Prostate gland (tissue), 2 donors: ENCODE data around the gene SPECC1.

Source experiments
- CTCF ChIP-seq, 4 experiments: fragments of 200-600 bp in 2 of 4; fragments of 450-650 bp in 2 of 4; sonication (generic) in 2 of 4; IDR thresholded peaks; 1 replicate in 3 of 4; 2 replicates in 1 of 4; pipeline ENCODE4 v1.5.1; 2016 to 2019; ENCODE audit warnings: antibody characterized with exemption in 4 of 4, mild to moderate bottlenecking in 2 of 4, moderate library complexity in 2 of 4
- POLR2A ChIP-seq: fragments of 450-650 bp; IDR thresholded peaks from one replicate; pipeline ENCODE4 v1.6.1; 2016; ENCODE audit warnings: antibody characterized with exemption, mild to moderate bottlenecking
- POLR2AphosphoS5 ChIP-seq: sonication (generic); formaldehyde crosslinking; IDR thresholded peaks from one replicate; pipeline ENCODE4 v1.6.1; 2017; ENCODE audit warnings: antibody characterized with exemption

GRCh38 chr17:20145567-20145966 is 136.4 kb downstream of the SPECC1 start:
- TF ChIP-seq CTCF (IDR thresholded peaks at IDR 0.05) (no peak), POLR2AphosphoS5 (no peak), POLR2A (no peak)
